Measurements from ENCODE around the gene ELAC1. TPM values are rescaled to one million over a fixed set of nuclear protein-coding genes. Genes with fewer than 3 reads are reported as not detected.

ELAC1 gene
- polyA plus RNA-seq, 2 of the 4 experiments (the other 2 are of a cell fraction) = 4.2 to 6.6 TPM

GRCh38 chr18:50977037-50977760 is 9.4 kb downstream of the ELAC1 start:
- no peak overlapping the region for H3K4me2 ChIP-seq
- H3K4me1 ChIP-seq = peaks cover 18% of the 10 kb centered on the region
- DNase-seq (ENCODE audit: low read depth in 1 of 2, low spot score in 1 of 2) (no peak), ATAC-seq (no peak), FAIRE-seq (no peak)
- 69% methylated on average over 4 of the region's 5 CpGs for WGBS (ENCODE audit: missing lambda C conversion rate)
- ChIA-PET POLR2A (no interaction called here), CTCF (no interaction called here)
- no peak overlapping the region for H3K27ac ChIP-seq
- H3K9me3 ChIP-seq = peaks cover 6% of the 10 kb centered on the region; the same call in 1 of the 3 replicates
- TF ChIP-seq, protein P1, sequence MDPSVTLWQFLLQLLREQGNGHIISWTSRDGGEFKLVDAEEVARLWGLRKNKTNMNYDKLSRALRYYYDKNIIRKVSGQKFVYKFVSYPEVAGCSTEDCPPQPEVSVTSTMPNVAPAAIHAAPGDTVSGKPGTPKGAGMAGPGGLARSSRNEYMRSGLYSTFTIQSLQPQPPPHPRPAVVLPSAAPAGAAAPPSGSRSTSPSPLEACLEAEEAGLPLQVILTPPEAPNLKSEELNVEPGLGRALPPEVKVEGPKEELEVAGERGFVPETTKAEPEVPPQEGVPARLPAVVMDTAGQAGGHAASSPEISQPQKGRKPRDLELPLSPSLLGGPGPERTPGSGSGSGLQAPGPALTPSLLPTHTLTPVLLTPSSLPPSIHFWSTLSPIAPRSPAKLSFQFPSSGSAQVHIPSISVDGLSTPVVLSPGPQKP (IDR thresholded peaks at IDR 0.05; ENCODE audit: low read depth, low read length) = no peak
- TF ChIP-seq NR3C1 (IDR thresholded peaks at IDR 0.05) (no peak), POLR2A (IDR thresholded peaks at IDR 0.05; ENCODE audit: low read length) (no peak)
- no peak overlapping the region for H3K4me3 ChIP-seq

DNA sequence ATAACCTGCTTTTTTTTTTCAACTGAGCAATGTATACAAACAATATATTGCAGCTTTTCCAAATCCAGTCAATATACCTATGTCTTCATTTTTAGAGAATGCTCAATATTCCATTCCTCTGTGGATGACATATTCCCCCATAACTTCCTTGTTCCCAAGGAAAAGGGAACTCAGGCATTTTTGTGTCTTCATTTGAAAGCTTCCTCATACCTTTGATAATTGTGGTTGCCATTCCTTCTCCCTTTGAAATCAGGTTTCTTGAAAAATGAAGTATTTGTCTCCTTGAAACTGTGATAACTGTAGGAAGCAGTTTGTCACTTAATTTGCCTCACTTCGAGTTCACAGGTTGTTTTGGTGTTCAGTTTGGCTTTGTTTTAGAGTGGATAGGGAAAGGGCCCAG is 13.5 kb downstream of the ELAC1 start:
- Histone ChIP-seq H3K4me2 (no peak overlapping the region), H3K4me1 (peaks cover 2% of the 10 kb centered on the region; the same call in 1 of the 3 replicates), H3K4me3 (no peak overlapping the region), H3K9me3 (peaks cover 6% of the 10 kb centered on the region; the same call in 1 of the 3 replicates), H3K27ac (no peak overlapping the region)
- ATAC-seq = no peak
- FAIRE-seq = no peak
- TF ChIP-seq ZC3H11A (IDR thresholded peaks at IDR 0.05) (no peak), MAFK (IDR thresholded peaks at IDR 0.05; ENCODE audit: partially characterized antibody) (no peak), HOXB5 (CRISPR knock-in tag; IDR thresholded peaks at IDR 0.05) (no peak), KDM5A (IDR thresholded peaks at IDR 0.05) (no peak), MYC (IDR thresholded peaks at IDR 0.05; ENCODE audit: borderline replicate concordance, low read length) (no peak), RNF2 (IDR thresholded peaks at IDR 0.05; ENCODE audit: borderline replicate concordance, low read depth) (no peak), CBX2 (IDR thresholded peaks at IDR 0.05; ENCODE audit: borderline replicate concordance, low read depth) (no peak), CBX8 (IDR thresholded peaks at IDR 0.05) (no peak), JUNB (IDR thresholded peaks at IDR 0.05) (no peak)
- no peak for DNase-seq (ENCODE audit: low read depth in 1 of 2, low spot score in 1 of 2)
- POLR2A ChIA-PET = no interaction called here
- 73% methylated on average over 1 of the region's 1 CpG for WGBS (ENCODE audit: missing lambda C conversion rate)
- CTCF ChIA-PET = no interaction called here

DNA sequence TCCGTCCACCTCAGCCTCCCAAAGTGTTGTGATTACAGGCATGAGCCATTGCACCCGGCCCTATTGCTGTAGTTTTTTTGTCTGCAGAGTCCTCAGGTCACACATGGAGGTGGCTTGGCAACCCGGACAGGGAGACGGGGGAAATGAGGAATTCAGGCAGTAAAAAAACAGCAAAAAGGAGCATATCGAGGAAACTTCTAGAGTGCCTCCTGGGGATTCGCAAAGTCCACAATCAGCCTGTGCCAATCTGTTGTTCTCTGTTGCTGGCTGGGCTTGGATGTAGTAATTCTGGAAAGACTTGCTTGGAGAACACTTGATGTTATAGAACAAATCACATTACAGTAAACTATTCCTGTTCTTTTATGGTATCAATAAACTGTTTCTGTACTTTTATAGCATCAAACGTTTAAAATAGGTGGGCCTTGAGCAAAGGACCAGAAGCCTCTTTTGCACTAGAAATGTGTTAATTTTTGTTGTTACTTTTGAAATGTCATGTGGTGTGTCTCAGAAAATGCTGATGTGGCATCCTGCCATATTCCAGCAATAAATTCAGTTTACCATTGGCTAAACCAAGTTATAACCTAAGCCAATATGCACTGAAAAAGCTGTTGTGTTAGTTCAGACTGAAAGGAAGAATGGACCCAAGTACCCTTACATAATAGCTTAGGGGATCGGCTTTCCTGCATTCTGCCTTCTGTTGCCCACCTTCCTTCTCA is 14.4 kb downstream of the ELAC1 start:
- ATAC-seq = no peak
- Histone ChIP-seq H3K4me2 (no peak overlapping the region), H3K27ac (no peak overlapping the region), H3K4me3 (no peak overlapping the region), H3K9me3 (peaks cover 2% of the 10 kb centered on the region; the same call in 1 of the 3 replicates), H3K4me1 (peaks cover 6% of the 10 kb centered on the region; the same call in 1 of the 3 replicates)
- 93% methylated on average over 8 of the region's 8 CpGs for WGBS (ENCODE audit: missing lambda C conversion rate)
- DNase-seq (ENCODE audit: low read depth in 1 of 2, low spot score in 1 of 2) = no peak
- ChIA-PET CTCF (no interaction called here), POLR2A (no interaction called here)
- TF ChIP-seq RFX5 (IDR thresholded peaks at IDR 0.05) = no peak
- peak; percentile 82 for TF ChIP-seq MAFK (IDR thresholded peaks at IDR 0.05; ENCODE audit: partially characterized antibody)
- no peak for FAIRE-seq

- DNase-seq (ENCODE audit: low read depth in 1 of 2, low spot score in 1 of 2) (no peak), FAIRE-seq (no peak), ATAC-seq (no peak)
- no peak for TF ChIP-seq ESRRA (IDR thresholded peaks at IDR 0.05; ENCODE audit: borderline replicate concordance, low read length)
- TF ChIP-seq, protein P2, sequence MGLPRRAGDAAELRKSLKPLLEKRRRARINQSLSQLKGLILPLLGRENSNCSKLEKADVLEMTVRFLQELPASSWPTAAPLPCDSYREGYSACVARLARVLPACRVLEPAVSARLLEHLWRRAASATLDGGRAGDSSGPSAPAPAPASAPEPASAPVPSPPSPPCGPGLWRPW (IDR thresholded peaks at IDR 0.05) = no peak
- no peak for TF ChIP-seq MAZ (IDR thresholded peaks at IDR 0.05; ENCODE audit: borderline replicate concordance, low read depth, low read length)
- TF ChIP-seq NFE2L2 (conservative IDR thresholded peaks at IDR 0.05; ENCODE audit: low read length) = no peak
- TF ChIP-seq BCL3 (IDR thresholded peaks at IDR 0.05) = no peak
- TF ChIP-seq ZNF302 (CRISPR knock-in tag; IDR thresholded peaks at IDR 0.05) = no peak
- Histone ChIP-seq H3K4me2 (no peak overlapping the region), H3K27ac (no peak overlapping the region), H3K9me3 (no peaks in the 10 kb centered on the region), H3K4me1 (peaks cover 6% of the 10 kb centered on the region; the same call in 1 of the 3 replicates), H3K4me3 (no peak overlapping the region)
- 94% methylated on average over 3 of the region's 3 CpGs for WGBS (ENCODE audit: missing lambda C conversion rate)
- POLR2A ChIA-PET = no interaction called here
- CTCF ChIA-PET = no interaction called here
These were observed 15.0 kb downstream of the ELAC1 start for GRCh38 chr18:50982802-50983179.

Data from A549 (cell line).